NB4 (cell line): Measurements from ENCODE around the gene MAP3K13.

ENCODE experiments used
- DNase-seq: peaks from one replicate; pipeline ENCODE4 v3.0.0; 2010; ENCODE audit warnings: low read depth
- H3K4me3 ChIP-seq: one replicate; pipeline ENCODE4 v1.5.1; 2011; ENCODE audit warnings: mild to moderate bottlenecking, low read depth, low read length, moderate library complexity
- MAX ChIP-seq: IDR thresholded peaks from 2 replicates; pipeline ENCODE4 v1.6.1; 2011; ENCODE audit warnings: low read depth, low read length
- MYC ChIP-seq: IDR thresholded peaks from 2 replicates; pipeline ENCODE4 v1.6.1; 2011; ENCODE audit warnings: low read depth, low read length
- POLR2A ChIP-seq: IDR thresholded peaks from 2 replicates; pipeline ENCODE4 v1.6.1; 2011; ENCODE audit warnings: mild to moderate bottlenecking; ENCODE audit not compliant: insufficient read length; ENCODE audit errors: extremely low read depth
- TF ChIP-seq, protein P1 (sequence below): IDR thresholded peaks from one replicate; pipeline ENCODE4 v1.5.1; 2012; ENCODE audit warnings: low read depth, low read length

The MAP3K13 gene

GRCh38 chr3:185353823-185354614, 8.9 kb upstream of the MAP3K13 start:
- H3K4me3 ChIP-seq = no peak overlapping the region
- TF ChIP-seq MAX = no peak
- TF ChIP-seq, protein P1, sequence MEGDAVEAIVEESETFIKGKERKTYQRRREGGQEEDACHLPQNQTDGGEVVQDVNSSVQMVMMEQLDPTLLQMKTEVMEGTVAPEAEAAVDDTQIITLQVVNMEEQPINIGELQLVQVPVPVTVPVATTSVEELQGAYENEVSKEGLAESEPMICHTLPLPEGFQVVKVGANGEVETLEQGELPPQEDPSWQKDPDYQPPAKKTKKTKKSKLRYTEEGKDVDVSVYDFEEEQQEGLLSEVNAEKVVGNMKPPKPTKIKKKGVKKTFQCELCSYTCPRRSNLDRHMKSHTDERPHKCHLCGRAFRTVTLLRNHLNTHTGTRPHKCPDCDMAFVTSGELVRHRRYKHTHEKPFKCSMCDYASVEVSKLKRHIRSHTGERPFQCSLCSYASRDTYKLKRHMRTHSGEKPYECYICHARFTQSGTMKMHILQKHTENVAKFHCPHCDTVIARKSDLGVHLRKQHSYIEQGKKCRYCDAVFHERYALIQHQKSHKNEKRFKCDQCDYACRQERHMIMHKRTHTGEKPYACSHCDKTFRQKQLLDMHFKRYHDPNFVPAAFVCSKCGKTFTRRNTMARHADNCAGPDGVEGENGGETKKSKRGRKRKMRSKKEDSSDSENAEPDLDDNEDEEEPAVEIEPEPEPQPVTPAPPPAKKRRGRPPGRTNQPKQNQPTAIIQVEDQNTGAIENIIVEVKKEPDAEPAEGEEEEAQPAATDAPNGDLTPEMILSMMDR = peak; percentile 81
- DNase-seq = peak; percentile 92

DNA sequence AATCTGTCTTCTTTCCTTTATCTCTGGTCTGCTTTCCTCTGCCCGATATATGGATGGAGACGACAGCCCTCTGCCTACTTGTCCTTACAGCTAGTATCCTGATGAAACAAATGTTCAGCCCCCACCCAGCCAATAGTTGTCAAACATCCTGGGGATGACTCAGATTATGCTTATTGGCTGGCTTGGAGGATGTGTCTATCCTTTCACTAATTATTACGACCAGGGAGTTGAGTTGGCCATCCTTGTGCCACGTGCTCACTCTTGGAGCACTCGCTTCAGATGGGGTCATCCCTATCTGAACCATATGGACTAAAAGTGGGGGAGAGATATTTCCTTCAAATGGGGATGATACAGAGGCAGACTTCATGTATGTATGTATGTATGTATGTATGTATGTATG, 6.4 kb upstream of the MAP3K13 start:
- no peak for DNase-seq
- TF ChIP-seq POLR2A (no peak), MAX (no peak), MYC (no peak)
- TF ChIP-seq, protein P1 = no peak

DNA sequence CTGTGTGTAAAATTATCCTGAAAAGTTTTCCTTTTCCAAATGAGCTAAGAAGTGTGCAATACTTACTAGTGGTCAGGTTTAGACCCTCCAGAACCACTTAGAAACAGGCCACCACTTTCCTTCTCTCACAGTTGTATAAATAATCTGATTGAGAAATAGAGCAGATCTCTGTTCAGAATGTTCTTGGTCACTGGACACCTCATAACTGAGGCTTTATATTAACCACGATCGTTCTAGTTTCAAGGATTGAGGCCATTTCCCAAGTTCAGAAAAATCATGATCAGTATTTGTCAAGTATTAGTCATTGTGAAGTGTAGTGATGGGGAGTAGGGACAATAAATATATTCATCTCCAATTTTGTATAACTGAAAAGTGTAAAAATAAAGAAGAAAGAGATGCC, 1.0 kb upstream of the MAP3K13 start:
- no peak overlapping the region for H3K4me3 ChIP-seq
- TF ChIP-seq MAX = no peak
- no peak for TF ChIP-seq POLR2A
- no peak for TF ChIP-seq MYC
- TF ChIP-seq, protein P1 = no peak
- DNase-seq = no peak

More for the DNA sequence above, 6.4 kb upstream of the MAP3K13 start:
- no peak overlapping the region for H3K4me3 ChIP-seq

DNA sequence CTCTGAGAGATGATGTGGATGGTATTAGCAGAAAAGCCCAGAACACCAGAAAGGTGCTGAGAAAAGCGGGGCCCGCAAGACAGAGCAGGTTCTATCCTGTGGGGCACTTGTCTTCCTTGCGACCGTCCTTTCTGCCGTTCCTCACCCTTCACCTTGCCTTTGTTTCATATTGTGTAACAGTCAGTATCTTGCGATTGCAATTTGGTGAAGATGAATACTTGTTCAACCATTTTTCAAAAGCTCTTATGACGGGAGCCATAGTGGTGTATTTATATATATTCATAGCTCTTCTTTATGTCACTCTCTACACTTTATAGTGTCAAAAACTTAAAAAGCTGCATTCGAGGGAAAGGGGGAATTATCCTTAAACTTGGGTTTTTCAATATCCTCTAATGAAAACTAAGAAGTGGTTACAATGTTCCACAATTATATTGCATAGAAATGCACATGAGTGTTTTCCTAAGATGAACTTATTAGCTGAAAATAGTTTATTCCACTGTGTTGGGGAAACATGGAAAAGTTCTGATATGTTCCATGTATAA, 797 bp downstream of the MAP3K13 start:
- peak overlapping the region; percentile 78 for H3K4me3 ChIP-seq
- peak; percentile 15 for DNase-seq
- TF ChIP-seq POLR2A = no peak
- TF ChIP-seq MAX = no peak
- no peak for TF ChIP-seq MYC
- TF ChIP-seq, protein P1 = no peak

GRCh38 chr3:185365291-185366073, 2.5 kb downstream of the MAP3K13 start:
- TF ChIP-seq, protein P1 = no peak
- TF ChIP-seq MYC = no peak
- TF ChIP-seq MAX = no peak
- TF ChIP-seq POLR2A = no peak
- no peak for DNase-seq
- no peak overlapping the region for H3K4me3 ChIP-seq
